Measurements from ENCODE around the gene INSIG2.
A peak's percentile ranks its signal among the peaks of the same experiment; 100 is the strongest.

GRCh38 chr2:118046634-118047210 is 41.5 kb upstream of the INSIG2 start:
- TF ChIP-seq, protein P1, sequence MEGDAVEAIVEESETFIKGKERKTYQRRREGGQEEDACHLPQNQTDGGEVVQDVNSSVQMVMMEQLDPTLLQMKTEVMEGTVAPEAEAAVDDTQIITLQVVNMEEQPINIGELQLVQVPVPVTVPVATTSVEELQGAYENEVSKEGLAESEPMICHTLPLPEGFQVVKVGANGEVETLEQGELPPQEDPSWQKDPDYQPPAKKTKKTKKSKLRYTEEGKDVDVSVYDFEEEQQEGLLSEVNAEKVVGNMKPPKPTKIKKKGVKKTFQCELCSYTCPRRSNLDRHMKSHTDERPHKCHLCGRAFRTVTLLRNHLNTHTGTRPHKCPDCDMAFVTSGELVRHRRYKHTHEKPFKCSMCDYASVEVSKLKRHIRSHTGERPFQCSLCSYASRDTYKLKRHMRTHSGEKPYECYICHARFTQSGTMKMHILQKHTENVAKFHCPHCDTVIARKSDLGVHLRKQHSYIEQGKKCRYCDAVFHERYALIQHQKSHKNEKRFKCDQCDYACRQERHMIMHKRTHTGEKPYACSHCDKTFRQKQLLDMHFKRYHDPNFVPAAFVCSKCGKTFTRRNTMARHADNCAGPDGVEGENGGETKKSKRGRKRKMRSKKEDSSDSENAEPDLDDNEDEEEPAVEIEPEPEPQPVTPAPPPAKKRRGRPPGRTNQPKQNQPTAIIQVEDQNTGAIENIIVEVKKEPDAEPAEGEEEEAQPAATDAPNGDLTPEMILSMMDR (IDR thresholded peaks at IDR 0.05): peak; percentile 73
- TF ChIP-seq EZH2 (IDR thresholded peaks at IDR 0.05) (no peak), EZH2phosphoT487 (IDR thresholded peaks at IDR 0.05) (no peak)

All from neural progenitor cell (in vitro differentiated cells).